H1 (cell line): ENCODE data around the gene KCTD15. TPM values are rescaled to one million over a fixed set of nuclear protein-coding genes. Genes with fewer than 3 reads are reported as not detected.

Experiments used
- CTCF ChIA-PET: fragments of 300-600 bp; sonication (Branson Sonifier 250); formaldehyde crosslinking; loops from one replicate; lab custom pipeline; 2021; ENCODE audit not compliant: partially characterized antibody; lab: Charles Lee
- POLR2A ChIA-PET: fragments of 300-600 bp; sonication (Branson Sonifier 250); formaldehyde crosslinking; loops from one replicate; lab custom pipeline; 2021; ENCODE audit warnings: inconsistent platforms; ENCODE audit not compliant: partially characterized antibody; lab: Charles Lee
- DNase-seq, 2 experiments: peaks; one replicate each; pipeline versions ENCODE4 v3.0.0 to v3.0.0-alpha.2; 2010 to 2022; ENCODE audit warnings: low spot score in 2 of 2, low read depth in 1 of 2, mixed read lengths in 1 of 2
- FAIRE-seq: peaks from 2 replicates; lab custom pipeline; 2011; peaks lifted over from hg19 to GRCh38; lab: Jason Lieb, UNC
- H2AFZ ChIP-seq: 2 replicates; pipeline ENCODE4 v1.8.1; 2012; ENCODE audit warnings: low read length, inconsistent platforms
- H2AK5ac ChIP-seq: 2 replicates; pipeline ENCODE4 v1.6.1; 2013; ENCODE audit warnings: low read depth, low read length
- H2BK120ac ChIP-seq: replicated peaks from 2 replicates; pipeline ENCODE3; 2013; ENCODE audit warnings: low read depth, low read length, inconsistent platforms
- H2BK12ac ChIP-seq: 2 replicates; pipeline ENCODE4 v1.6.1; 2013; ENCODE audit warnings: low read depth, low read length
- H2BK15ac ChIP-seq: 2 replicates; pipeline ENCODE4 v1.6.1; 2013; ENCODE audit warnings: low read length
- H2BK20ac ChIP-seq: 2 replicates; pipeline ENCODE4 v1.6.1; 2013; ENCODE audit warnings: low read length
- H2BK5ac ChIP-seq: 2 replicates; pipeline ENCODE4 v1.6.1; 2013; ENCODE audit warnings: low read depth, low read length
- H3K14ac ChIP-seq: 2 replicates; pipeline ENCODE4 v1.6.1; 2013; ENCODE audit warnings: inconsistent platforms; ENCODE audit not compliant: insufficient read length
- H3K18ac ChIP-seq: 2 replicates; pipeline ENCODE4 v1.6.1; 2013; ENCODE audit warnings: low read length; ENCODE audit errors: extremely low read depth
- H3K23ac ChIP-seq: 2 replicates; pipeline ENCODE4 v1.6.1; 2013; ENCODE audit warnings: inconsistent platforms; ENCODE audit not compliant: insufficient read length
- H3K23me2 ChIP-seq: 2 replicates; pipeline ENCODE4 v1.6.1; 2013; ENCODE audit warnings: low read depth, low read length
- H3K27ac ChIP-seq: 2 replicates; pipeline ENCODE4 v1.6.1; 2011; ENCODE audit warnings: low read depth, low read length, inconsistent platforms
- H3K27me3 ChIP-seq, 4 experiments: replicated peaks in 1 of 4; 1 replicate in 1 of 4; 2 replicates in 3 of 4; pipeline versions ENCODE4 v1.6.1 to v1.8.1; 2011 to 2013; ENCODE audit warnings: low read length in 3 of 4, mild to moderate bottlenecking in 3 of 4, inconsistent platforms in 2 of 4, mixed read lengths in 2 of 4, moderate library complexity in 1 of 4; ENCODE audit not compliant: control insufficient read depth in 3 of 4, insufficient read depth in 3 of 4; ENCODE audit errors: extremely low read depth in 1 of 4
- H3K36me3 ChIP-seq, 4 experiments: 2 replicates each; pipeline versions ENCODE4 v1.6.1 to v1.8.1; 2011 to 2013; ENCODE audit warnings: mild to moderate bottlenecking in 4 of 4, low read length in 3 of 4, moderate library complexity in 2 of 4, control low read depth in 1 of 4, inconsistent platforms in 1 of 4; ENCODE audit not compliant: insufficient read depth in 4 of 4, control insufficient read depth in 2 of 4
- H3K4ac ChIP-seq: replicated peaks from 2 replicates; pipeline ENCODE3; 2013; ENCODE audit warnings: low read length, low read depth, mixed read lengths, inconsistent platforms; ENCODE audit not compliant: insufficient read length
- H3K4me1 ChIP-seq, 4 experiments: replicated peaks in 1 of 4; 1 replicate in 1 of 4; 2 replicates in 3 of 4; pipeline versions ENCODE4 v1.6.1 to v1.8.1; 2011 to 2013; ENCODE audit warnings: low read length in 3 of 4, inconsistent platforms in 2 of 4, mixed read lengths in 1 of 4; ENCODE audit not compliant: insufficient read depth in 4 of 4, control insufficient read depth in 3 of 4
- H3K4me2 ChIP-seq, 2 experiments: 2 replicates each; pipeline versions ENCODE4 v1.6.1 to v1.8.1; 2011 to 2013; ENCODE audit warnings: low read depth in 2 of 2, low read length in 2 of 2, control low read depth in 1 of 2, inconsistent platforms in 1 of 2, mild to moderate bottlenecking in 1 of 2; ENCODE audit not compliant: insufficient read depth in 1 of 2
- H3K4me3 ChIP-seq, 4 experiments: fragments of 200-600, 300-600 bp in 1 of 4; sonication (generic), shearing (Covaris generic), sonication (Bioruptor Twin) in 1 of 4; 2 replicates each; pipeline versions ENCODE4 v1.5.1 to v1.8.1; 2011 to 2016; ENCODE audit warnings: low read length in 4 of 4, low read depth in 3 of 4, control low read depth in 2 of 4, inconsistent platforms in 2 of 4, mild to moderate bottlenecking in 2 of 4, mixed read lengths in 1 of 4, moderate library complexity in 1 of 4; ENCODE audit not compliant: insufficient read depth in 2 of 4; ENCODE audit errors: extremely low read depth in 1 of 4
- H3K56ac ChIP-seq: replicated peaks from 2 replicates; pipeline ENCODE3; 2013; ENCODE audit warnings: low read depth, mild to moderate bottlenecking, mixed read lengths, low read length, inconsistent platforms; ENCODE audit not compliant: insufficient read length
- H3K79me1 ChIP-seq: 2 replicates; pipeline ENCODE4 v1.6.1; 2013; ENCODE audit warnings: low read depth, low read length, control low read depth
- H3K79me2 ChIP-seq, 2 experiments: 2 replicates each; pipeline versions ENCODE4 v1.6.1 to v1.8.1; 2012 to 2013; ENCODE audit warnings: low read length in 2 of 2, mild to moderate bottlenecking in 2 of 2, inconsistent platforms in 1 of 2; ENCODE audit not compliant: insufficient read depth in 2 of 2, control insufficient read depth in 1 of 2
- H3K9ac ChIP-seq, 4 experiments: replicated peaks in 1 of 4; 1 replicate in 1 of 4; 2 replicates in 3 of 4; pipeline versions ENCODE4 v1.6.1 to v1.8.1; 2011 to 2013; ENCODE audit warnings: low read depth in 3 of 4, low read length in 3 of 4, control low read depth in 2 of 4, mild to moderate bottlenecking in 2 of 4, moderate library complexity in 2 of 4, inconsistent platforms in 1 of 4; ENCODE audit errors: extremely low read depth in 1 of 4
- H3K9me3 ChIP-seq, 2 experiments: 2 replicates each; pipeline versions ENCODE4 v1.6.1 to v1.8.1; 2012 to 2013; ENCODE audit warnings: mild to moderate bottlenecking in 2 of 2, moderate library complexity in 2 of 2, control low read depth in 1 of 2, inconsistent platforms in 1 of 2, low read depth in 1 of 2, low read length in 1 of 2, mixed read lengths in 1 of 2; ENCODE audit not compliant: insufficient read depth in 2 of 2
- H4K20me1 ChIP-seq, 2 experiments: replicated peaks in 1 of 2; 2 replicates each; pipeline versions ENCODE3 to v1.8.1; 2011 to 2013; ENCODE audit warnings: inconsistent platforms in 2 of 2, low read length in 2 of 2, mild to moderate bottlenecking in 1 of 2; ENCODE audit not compliant: insufficient read depth in 2 of 2, control insufficient read depth in 1 of 2
- H4K5ac ChIP-seq: 2 replicates; pipeline ENCODE4 v1.6.1; 2013; ENCODE audit warnings: low read length, low read depth, mixed read lengths, inconsistent platforms; ENCODE audit not compliant: insufficient read length
- H4K8ac ChIP-seq: 2 replicates; pipeline ENCODE4 v1.8.0; 2013; ENCODE audit warnings: mild to moderate bottlenecking, moderate library complexity, low read length, inconsistent platforms; ENCODE audit not compliant: insufficient read depth; ENCODE audit errors: extremely low read depth
- H4K91ac ChIP-seq: replicated peaks from 2 replicates; pipeline ENCODE3; 2013; ENCODE audit warnings: low read length, mixed read lengths, inconsistent platforms; ENCODE audit not compliant: insufficient read length
- ZNF274 ChIP-seq: IDR thresholded peaks from 2 replicates; pipeline ENCODE4 v1.7.0; 2012; ENCODE audit warnings: low read length, borderline replicate concordance; ENCODE audit errors: extremely low read depth
- WGBS, 2 experiments: shearing (Covaris generic) in 1 of 2; methylation state at CpG; one replicate each; pipeline versions ENCODE4 v1.1.6 to v1.1.7; 2013 to 2015; ENCODE audit warnings: low lambda C conversion rate in 2 of 2, mixed read lengths in 2 of 2, inconsistent platforms in 1 of 2, low coverage in 1 of 2, missing lambda C conversion rate in 1 of 2; ENCODE audit not compliant: insufficient replicate concordance in 2 of 2, insufficient coverage in 1 of 2, insufficient read length in 1 of 2; ENCODE audit errors: extremely low coverage in 1 of 2, missing lambda C conversion rate in 1 of 2; 5-methylcytosine and 5-hydroxymethylcytosine counted together
- polyA plus RNA-seq, 7 experiments: library from polyadenylated mRNA; depleted of rRNA in 3 of 7; stranded (reverse) in 5 of 7; unstranded in 2 of 7; fragments of >200 nt in 5 of 7; fragments of 200-250 nt in 2 of 7; gene quantifications; 1 replicate in 5 of 7; 2 replicates in 1 of 7; 4 replicates in 1 of 7; pipeline versions ENCODE4 v1.2.1 to v1.2.3, GENCODE V29; 2011 to 2013; ENCODE audit warnings: missing spikeins in 2 of 7, mixed read lengths in 2 of 7
- total RNA-seq: library from RNA; stranded (reverse); fragmentation: NEBNext Ultra II Directional; extraction: Animal tissue kit (Norgen Biotek cat#: 25700); gene quantifications from 2 replicates; pipeline ENCODE4 v1.2.1, GENCODE V29; 2021

Gene KCTD15
- total and polyA plus RNA-seq, 2 of the 8 experiments (the other 6 are each of a cell fraction or from before 2014, with no cell fraction given) = 25.1 to 27.0 TPM

- Histone ChIP-seq H2AK5ac (no peak overlapping the region), H3K79me1 (no peaks in the 10 kb centered on the region; the same call in 1 of the 2 replicates), H2BK15ac (no peak overlapping the region), H3K4me3 (no peak overlapping the region), H2BK120ac (no peak overlapping the region), H4K91ac (no peak overlapping the region), H4K20me1 (peaks cover 1 to 2% of the 10 kb centered on the region in 2 experiments), H3K23ac (no peak overlapping the region), H3K56ac (no peak overlapping the region), H3K27ac (no peak overlapping the region), H4K5ac (no peak overlapping the region), H3K23me2 (peaks cover 10% of the 10 kb centered on the region; the same call in 1 of the 2 replicates), H3K27me3 (peaks cover 0 to 7% (median 4%) of the 10 kb centered on the region in 4 experiments; a peak in 5 of 7 replicates), H3K18ac (no peak overlapping the region; the same call in 1 of the 2 replicates), H3K9ac (no peak overlapping the region), H3K14ac (no peak overlapping the region), H3K4ac (no peak overlapping the region), H2AFZ (no peak overlapping the region), H2BK20ac (no peak overlapping the region), H2BK5ac (no peak overlapping the region), H4K8ac (no peak overlapping the region; the same call in 1 of the 2 replicates), H2BK12ac (no peak overlapping the region), H3K79me2 (no peaks in the 10 kb centered on the region), H3K4me2 (no peak overlapping the region), H3K36me3 (no peaks in the 10 kb centered on the region), H3K4me1 (peaks cover 0 to 12% (median 7%) of the 10 kb centered on the region in 4 experiments; a peak in 6 of 7 replicates), H3K9me3 (no peaks in the 10 kb centered on the region)
- WGBS, 2 experiments = 91% methylated on average over 4 of the region's 4 CpGs; no CpG with 5 or more reads in 1 of the 2 experiments
- TF ChIP-seq ZNF274 = no peak
- POLR2A ChIA-PET = interaction anchor here (1.4 to 3.9 kb wide), 6 partner anchors 13 to 87 kb away, joined by 4 to 40 read pairs (median 6); partner anchors contain the start of gene KCTD15
- CTCF ChIA-PET = interaction anchor here (0.7 to 3.0 kb wide), 9 partner anchors 8 to 278 kb away, joined by 3 to 17 read pairs (median 3); no protein-coding TSS in a partner anchor
- no peak for DNase-seq
- FAIRE-seq = no peak
Measured at GRCh38 chr19:33818411-33818810, 21.7 kb downstream of the KCTD15 start.
